HG03103 (cell line): Measurements from ENCODE around the gene INTS2.
"Not testable (repeated sequence)": the region's sequence is repeated elsewhere in the genome, so short reads cannot be mapped to it uniquely, and the experiment has no call there.

Experiments used
- ATAC-seq: cut with Tn5 transposase; IDR thresholded peaks from one replicate; pipeline ENCODE4 v1.9.1; 2021; ENCODE audit warnings: low read depth; ENCODE audit not compliant: unreplicated experiment

The INTS2 gene

GRCh38 chr17:61826866-61827265 lies 100.9 kb downstream of the INTS2 start:
- ATAC-seq: not testable (repeated sequence)

- ATAC-seq: not testable (repeated sequence)
These were observed 101.6 kb downstream of the INTS2 start for GRCh38 chr17:61826198-61826597.

GRCh38 chr17:61825448-61826137 lies 102.2 kb downstream of the INTS2 start:
- ATAC-seq: no peak

GRCh38 chr17:61822326-61823285 lies 105.2 kb downstream of the INTS2 start:
- no peak for ATAC-seq

GRCh38 chr17:61821655-61822054 lies 106.1 kb downstream of the INTS2 start:
- ATAC-seq: no peak

- not testable (repeated sequence) for ATAC-seq
These were observed 108.5 kb downstream of the INTS2 start for GRCh38 chr17:61819265-61819664.

GRCh38 chr17:61818225-61818624 lies 109.6 kb downstream of the INTS2 start:
- ATAC-seq: no peak

GRCh38 chr17:61817452-61817851 lies 110.3 kb downstream of the INTS2 start:
- ATAC-seq: no peak

- ATAC-seq: no peak
These were observed 111.2 kb downstream of the INTS2 start for GRCh38 chr17:61816538-61816937.

- ATAC-seq: no peak
These were observed 111.8 kb downstream of the INTS2 start for GRCh38 chr17:61815863-61816503.
